SIG-M5 treated with dmso at 0.1 percent for 504 hours (cell line): Measurements from ENCODE around the gene ANKRD55.
"Not testable (repeated sequence)": the region's sequence is repeated elsewhere in the genome, so short reads cannot be mapped to it uniquely, and the experiment has no call there.

Experiments used
- DNase-seq: peaks from one replicate; lab custom pipeline; 2025; ENCODE audit not compliant: unreplicated experiment; lab: John Stamatoyannopoulos, UW

ANKRD55 gene

GRCh38 chr5:56233230-56233629, at the start of gene ANKRD55:
Gene ANKRD55, minus strand, starts transcription at chr5:56233330. Its CDS starts 417 bp downstream, at chr5:56232913.
- no peak for DNase-seq

- DNase-seq, result no peak
Measured at GRCh38 chr5:56282216-56282615, 49.1 kb upstream of the ANKRD55 start.

DNA sequence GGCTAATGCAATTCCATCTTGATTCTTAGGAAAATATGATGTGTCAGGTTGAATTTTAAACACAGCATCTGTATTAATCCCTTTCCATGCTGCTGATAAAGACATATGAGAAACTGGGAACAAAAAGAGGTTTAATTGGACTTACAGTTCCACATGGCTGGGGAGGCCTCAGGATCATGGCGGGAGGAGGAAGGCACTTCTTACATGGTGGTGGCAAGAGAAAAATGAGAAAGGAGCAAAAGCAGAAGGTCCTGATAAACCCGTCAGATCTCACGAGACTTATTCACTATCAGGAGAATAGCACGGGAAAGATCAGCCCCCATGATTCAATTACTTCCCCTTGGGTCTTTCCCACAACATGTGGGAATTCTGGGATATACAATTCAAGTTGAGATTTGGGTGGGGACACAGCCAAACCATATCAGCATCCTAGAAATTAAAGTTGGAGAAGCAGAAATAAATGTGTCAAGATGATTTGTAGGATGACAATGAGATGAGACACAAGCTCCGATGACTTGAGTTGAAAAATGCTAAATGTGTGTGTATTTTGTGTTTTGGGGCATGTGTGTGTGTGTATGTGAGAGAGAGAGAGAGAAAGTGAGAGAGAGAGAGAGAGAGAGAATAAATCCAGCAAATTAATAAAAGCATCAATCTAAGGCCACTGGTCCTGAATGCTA, 48.5 kb upstream of the ANKRD55 start:
- DNase-seq, result no peak

DNA sequence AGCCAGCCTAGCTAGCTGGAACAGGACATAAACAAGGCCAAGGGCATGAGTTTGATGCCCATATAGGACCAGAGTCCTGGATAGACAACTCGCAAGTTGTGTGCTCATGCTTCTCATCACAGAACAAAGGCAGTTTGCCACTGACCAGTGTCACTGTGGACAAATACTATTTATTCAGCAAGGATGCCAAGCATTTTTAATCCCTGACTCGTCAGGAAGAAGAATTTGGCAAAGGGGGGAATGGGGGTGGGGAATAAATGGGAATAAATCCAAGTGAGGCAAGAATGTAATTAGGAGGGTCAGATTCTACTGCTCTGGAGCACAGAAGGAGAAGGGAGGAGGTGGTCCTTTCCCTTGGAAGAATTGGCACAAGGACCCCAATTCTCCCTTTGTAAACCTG, 46.8 kb upstream of the ANKRD55 start:
- no peak for DNase-seq

DNA sequence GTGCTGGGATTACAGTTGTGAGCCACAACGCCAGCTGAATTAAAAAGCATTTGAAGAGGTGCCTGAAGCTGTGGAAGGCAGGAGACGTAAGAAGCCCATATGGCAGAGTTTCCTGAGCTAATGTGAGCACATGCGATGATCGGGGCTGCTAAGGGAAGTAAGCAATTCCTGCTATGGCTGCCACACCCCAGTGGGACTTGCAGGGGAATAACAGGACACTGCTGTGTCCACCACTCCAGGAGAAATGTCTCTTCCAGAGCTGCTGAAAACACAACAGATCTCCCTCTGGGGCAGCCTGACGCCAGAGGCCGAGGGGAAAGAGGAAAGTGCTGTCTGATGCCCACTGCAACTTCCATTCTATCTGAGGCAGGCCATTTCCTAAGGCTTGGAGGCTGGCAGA, 46.2 kb upstream of the ANKRD55 start:
- DNase-seq, result no peak

DNA sequence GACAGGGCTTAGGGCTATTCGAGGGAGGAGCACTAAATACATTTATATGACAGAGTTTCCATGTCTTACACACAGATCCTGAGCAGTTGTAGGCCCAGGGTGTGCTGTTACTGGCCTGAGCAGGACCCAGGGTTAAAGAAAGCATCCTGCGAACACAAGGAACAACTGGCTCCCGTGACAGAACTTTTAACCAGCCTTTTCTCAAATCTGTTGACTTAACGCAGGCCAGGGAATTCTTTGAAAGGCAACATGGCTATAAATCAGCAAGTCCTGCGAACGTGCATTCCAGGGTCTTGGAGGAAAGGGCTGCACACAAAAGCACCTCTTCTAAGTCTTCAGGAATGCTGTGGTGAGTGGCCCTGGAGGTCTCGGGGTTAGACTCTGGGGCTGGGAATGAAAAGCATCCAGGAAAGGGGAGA, 45.2 kb upstream of the ANKRD55 start:
- DNase-seq, result no peak

- no peak for DNase-seq
Measured at GRCh38 chr5:56277573-56277972, 44.4 kb upstream of the ANKRD55 start.

DNA sequence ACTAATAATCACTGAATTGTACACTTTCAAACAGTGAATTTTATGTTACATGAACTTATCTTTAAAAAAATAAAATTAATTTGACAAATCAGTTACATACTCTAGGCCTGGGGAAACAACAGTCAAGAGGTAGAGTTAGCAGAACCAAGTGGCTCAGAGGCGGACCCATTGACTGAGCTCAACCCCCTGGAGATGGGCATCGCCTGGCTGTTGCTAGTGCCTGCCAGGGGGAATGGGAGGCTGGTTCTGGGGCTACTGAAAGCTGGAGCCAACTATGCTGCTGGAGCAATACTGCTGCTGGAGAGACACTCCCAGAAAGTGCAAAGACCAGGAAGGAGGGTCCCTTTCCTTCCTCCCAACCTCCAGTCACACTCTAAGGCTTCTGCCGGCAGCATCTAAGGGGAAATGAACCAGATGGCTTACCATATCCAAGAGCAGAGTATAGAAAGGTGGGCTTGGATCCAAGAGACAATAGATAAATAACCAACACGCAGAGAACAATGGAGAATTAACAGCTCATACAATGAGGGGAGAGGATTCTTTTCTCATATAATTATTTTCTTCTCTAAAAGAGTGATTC, 40.3 kb upstream of the ANKRD55 start:
- DNase-seq, result no peak

DNA sequence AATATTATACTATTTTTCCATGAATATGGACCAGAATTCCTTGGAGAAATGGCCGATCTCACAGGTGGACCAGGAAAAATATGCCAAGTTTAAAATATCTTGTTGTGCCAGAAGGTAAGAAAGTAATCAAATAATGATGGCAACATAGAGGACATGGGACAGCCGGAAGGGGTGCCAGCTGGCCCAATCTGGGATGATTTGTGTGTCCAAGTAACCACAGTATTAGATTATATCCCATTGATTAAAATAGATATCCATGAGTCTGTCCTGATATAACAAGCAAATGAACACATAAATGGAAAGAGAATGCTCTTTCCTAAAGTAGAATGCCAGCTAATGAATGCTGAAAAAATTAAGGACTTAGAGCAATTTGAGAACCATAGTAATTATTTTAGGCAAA, 39.6 kb upstream of the ANKRD55 start:
- no peak for DNase-seq

DNA sequence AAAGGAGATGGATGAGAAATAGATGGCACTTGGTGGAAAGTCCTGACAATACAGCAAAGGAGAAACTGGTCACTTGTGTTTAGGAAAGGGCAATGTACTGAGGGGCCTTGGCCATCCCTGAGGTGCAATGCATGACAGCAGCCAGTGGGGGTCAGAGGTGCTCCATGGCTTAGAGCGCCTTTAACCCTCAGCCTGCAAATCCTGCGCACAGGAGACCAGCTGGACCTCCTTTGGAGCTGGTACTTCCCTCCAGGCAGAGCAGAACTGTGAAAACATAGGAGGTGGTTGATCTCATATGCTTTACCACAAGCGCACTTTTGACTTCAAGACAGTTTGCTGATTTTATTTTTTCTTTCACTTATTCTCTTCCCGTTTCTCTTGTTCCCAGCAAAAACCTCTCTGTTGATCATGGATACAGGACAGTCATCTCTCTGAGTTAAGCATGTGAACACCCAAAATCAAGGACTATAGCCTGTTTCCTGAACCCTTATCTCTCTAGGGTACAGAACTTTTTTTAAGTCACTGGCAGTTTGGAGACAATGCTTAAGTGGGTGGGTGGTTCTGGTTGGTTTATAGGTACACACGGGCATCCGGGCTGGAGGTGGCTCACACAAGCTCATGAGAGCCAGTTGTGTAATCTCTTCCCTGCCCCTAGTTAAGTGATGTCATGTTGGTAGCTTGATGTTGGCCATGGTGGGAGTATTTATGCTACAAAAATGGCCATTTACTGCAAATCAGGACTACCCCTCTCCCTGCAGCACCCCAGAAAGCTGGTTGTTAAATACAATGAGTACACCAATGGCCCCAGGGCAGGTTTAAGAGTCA, 37.6 kb upstream of the ANKRD55 start:
- DNase-seq, result peak; percentile 83

- no peak for DNase-seq
Measured at GRCh38 chr5:56270058-56270457, 36.9 kb upstream of the ANKRD55 start.

DNA sequence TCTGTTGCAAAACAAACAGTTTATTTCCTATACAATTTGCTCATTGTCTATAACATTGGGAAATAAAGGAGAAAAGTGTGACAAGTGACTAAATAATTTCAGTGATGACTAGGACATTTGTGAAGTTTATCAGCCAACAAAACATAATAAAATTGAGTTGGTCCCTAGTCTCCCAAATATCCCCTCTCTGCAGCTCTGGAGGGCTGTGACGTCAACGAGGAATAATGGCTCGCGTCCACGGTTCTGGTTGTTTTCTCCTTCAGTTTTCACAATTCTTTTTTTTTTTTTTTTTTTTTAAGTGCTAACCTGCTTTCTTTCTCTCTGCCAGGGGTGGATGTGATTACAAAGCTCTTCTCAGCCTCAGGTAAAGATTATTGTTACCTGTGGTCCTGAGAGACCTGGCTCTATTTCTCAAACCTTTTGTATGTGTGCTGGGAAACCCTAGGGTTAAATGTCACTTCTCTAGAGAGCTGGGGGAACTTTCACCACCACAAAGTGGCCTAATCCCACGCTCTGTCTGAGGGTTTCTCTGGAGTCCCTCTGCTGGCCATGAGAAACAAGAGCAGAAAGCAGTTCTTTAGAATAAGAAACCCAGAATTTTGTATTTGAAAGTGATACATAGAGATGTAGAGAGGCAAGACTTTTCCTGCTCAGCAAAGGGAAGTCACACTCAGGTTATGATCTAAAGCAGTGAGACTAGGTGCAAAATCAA, 36.2 kb upstream of the ANKRD55 start:
- DNase-seq, result peak; percentile 79

GRCh38 chr5:56268707-56269106, 35.6 kb upstream of the ANKRD55 start:
- not testable (repeated sequence) for DNase-seq

DNA sequence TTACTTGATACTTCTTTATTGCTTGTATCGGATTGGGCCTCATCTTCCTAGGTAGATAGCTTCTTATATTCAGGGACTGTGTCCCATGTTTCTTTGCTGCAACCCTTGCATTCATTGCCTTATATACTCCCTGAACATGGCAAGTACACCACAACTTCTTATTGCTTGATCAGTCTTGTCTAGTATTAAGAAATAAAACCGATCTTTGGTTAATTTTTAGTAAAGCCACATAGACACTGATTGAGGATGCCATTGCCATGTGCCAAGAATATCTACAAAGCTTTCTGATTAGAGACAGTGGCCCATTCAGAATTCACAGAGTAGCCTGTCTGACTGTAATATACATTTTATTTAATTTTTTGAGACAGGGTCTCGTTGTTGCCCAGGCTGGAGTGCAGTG, 34.7 kb upstream of the ANKRD55 start:
- no peak for DNase-seq

DNA sequence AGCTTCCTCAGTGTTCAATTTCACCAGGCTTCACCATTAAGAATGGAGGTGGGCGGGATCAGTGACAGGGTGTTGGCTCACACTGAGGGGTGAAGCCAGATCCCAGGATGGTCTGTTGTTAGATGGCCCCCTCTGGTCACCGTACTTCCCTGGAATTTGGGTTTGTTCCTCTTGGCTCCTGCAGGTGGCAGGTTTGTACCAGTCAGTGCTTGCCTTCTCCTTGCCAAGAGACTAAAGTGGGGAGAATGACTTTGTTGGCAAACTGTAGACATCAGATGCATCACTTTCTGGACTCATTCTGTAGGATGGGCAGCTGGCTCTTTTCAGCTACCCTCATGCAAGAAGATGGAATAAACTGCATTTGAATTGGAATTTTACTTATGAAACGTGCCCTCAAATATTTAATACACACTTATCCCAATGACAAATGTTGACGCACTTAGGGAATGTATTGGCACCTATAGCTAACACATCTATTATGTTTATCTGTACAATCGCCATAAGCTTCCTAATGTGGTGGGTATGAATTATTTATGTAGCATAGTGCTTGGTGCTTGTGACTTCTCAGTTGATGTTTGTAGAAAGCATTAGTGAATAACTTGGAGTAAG, 31.4 kb upstream of the ANKRD55 start:
- DNase-seq, result peak; percentile 48

DNA sequence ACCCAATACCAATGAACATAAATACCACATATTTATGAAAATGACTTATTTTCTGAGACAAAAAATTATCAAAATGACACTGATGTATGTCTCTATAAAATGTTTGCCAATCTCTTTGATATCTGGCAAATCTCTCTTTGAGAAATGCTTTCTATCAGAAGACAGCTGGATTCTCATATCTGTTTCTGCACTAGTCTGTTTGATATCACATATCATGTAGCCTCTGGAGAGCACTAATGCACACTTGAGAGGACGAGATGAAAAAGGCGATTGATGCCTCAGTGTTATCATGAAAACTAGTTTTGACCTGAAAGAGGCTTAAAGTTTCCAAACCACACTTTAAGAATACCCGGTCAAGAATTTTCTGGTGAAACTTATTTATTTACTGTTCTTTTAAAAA, 29.1 kb upstream of the ANKRD55 start:
- no peak for DNase-seq

- DNase-seq, result peak; percentile 36
Measured at GRCh38 chr5:56259002-56259511, 25.9 kb upstream of the ANKRD55 start.

DNA sequence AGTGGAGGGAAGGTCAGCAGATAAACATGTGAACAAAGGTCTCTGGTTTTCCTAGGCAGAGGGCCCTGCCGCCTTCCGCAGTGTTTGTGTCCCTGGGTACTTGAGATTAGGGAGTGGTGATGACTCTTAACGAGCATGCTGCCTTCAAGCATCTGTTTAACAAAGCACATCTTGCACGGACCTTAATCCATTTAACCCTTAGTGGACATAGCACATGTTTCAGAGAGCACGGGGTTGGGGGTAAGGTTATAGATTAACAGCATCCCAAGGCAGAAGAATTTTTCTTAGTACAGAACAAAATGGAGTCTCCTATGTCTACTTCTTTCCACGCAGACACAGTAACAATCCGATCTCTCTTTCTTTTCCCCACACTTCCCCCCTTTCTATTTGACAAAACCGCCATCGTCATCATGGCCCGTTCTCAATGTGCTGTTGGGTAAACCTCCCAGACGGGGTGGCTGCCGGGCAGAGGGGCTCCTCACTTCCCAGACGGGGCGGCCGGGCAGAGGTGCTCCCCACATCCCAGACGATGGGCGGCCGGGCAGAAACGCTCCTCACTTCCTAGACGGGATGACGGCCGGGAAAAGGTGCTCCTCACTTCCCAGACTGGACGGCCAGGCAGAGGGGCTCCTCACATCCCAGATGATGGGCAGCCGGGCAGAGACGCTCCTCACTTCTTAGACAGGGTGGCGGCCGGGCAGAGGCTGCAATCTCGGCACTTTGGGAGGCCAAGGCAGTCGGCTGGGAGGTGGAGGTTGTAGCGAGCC, 24.8 kb upstream of the ANKRD55 start:
- not testable (repeated sequence) for DNase-seq

DNA sequence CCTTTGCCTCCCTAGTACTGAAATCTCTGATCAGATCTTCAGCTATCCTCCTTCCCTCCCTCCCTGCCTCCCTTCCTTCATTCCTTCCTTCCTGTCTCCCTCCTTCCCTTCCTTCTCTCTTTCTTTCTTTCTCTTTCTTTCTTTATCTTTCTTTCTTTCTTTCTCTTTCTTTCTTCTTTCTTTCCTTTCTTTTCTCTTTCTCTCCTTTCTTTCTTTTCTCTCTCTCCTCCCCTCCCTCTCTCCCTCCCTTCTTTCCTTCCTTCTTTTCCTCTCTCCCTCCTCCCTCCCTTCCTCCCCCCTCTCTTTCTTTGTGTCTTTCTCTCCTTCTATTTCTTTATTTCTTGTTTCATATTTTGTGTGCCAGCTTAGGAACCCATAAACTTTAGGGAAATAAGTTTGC, 23.9 kb upstream of the ANKRD55 start:
- no peak for DNase-seq

DNA sequence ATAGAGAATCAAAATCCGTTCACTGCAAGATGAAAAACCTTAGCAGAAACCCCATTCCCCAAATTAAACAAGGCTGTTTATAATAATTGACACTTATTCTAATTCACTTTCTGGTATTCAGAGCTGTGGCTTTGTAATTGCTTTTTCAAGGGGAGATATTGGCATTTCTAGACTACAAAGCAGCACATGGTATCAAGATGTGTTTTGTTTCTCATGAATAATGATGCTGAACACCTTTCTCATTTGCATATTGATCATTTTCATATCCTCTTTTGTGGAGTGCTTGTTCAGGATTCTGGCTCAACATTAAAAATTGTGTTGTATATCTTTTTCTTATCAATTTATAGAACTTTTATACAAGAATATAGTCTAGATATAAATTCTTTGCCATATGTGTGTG, 22.4 kb upstream of the ANKRD55 start:
- DNase-seq, result no peak
